C4-2B (cell line): ENCODE results near the gene PRRC2A.

Experiments used
- CTCF ChIP-seq: fragments of 450-650 bp; conservative IDR thresholded peaks from 2 replicates; pipeline ENCODE4 v1.5.1; 2017; ENCODE audit warnings: mild to moderate bottlenecking
- ZFX ChIP-seq: fragments of 450-650 bp; IDR thresholded peaks from 2 replicates; pipeline ENCODE4 v1.6.1; 2017

- TF ChIP-seq CTCF: no peak
- TF ChIP-seq ZFX: no peak
Observed at GRCh38 chr6:31622684-31623091, 2.2 kb downstream of the PRRC2A start.
